Non-pigmented ciliary epithelial cell (primary cell): ENCODE results near the gene FAF1.
"Not testable (repeated sequence)": the region's sequence is repeated elsewhere in the genome, so short reads cannot be mapped to it uniquely, and the experiment has no call there.

Source experiments
- DNase-seq: peaks from one replicate; pipeline ENCODE4 v3.0.0-alpha.2; 2010; ENCODE audit warnings: low read depth

The FAF1 gene

DNA sequence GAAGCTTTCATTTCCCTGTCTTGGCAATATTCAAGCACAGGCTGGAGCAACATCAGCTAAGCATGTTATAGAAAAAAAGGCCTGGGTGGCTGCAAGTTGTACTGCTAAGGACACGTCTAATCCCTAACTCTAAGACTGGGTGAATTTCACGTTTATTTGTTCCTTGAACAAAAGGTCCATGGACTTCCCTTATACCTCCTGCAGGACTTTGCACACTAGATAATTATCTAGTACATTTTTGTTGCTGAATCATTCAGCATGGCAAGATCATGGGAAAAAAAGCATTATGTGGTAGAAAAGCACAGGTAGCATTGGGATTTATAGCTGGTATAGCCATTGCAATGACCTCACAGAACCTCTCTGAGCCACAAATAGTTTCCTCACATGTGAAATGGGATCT, 406.1 kb downstream of the FAF1 start:
- no peak for DNase-seq

DNA sequence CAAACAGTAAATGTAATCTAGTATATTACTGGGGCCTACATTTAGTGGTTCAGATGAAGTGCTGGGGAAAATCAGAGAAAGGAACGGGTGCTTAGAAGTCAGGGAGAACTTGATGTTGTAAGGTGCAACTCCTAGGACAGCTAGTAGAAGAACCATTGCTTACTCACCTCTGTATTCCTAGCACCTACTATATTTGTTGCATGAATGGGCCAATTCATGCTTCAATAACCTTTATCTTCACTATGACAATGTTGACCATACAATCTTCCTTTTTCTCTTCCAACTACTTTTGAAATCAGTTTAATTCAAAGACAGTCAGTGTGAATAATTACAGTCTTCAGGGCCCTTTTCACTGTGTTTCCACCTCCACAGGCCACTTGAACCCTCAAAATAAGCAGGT, 411.8 kb downstream of the FAF1 start:
- no peak for DNase-seq

DNA sequence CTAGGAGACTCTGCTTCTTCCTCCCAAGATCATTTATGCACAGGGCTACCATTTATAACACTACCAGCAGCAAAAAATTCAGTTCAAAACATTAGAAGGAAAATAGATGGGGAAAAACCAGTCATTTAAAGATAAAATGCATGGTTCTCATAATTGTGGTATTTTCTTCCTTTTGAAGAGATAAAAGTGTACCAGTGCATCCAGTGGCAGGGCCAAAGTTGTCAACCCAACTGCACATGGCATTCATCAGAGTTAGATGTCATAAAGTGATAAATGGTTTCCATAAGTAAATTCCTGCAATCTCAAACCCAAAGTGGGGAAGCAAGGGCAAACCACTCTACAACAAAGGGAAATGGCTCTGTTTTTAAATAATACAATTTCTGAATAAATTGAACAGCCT, 417.7 kb downstream of the FAF1 start:
- no peak for DNase-seq

DNA sequence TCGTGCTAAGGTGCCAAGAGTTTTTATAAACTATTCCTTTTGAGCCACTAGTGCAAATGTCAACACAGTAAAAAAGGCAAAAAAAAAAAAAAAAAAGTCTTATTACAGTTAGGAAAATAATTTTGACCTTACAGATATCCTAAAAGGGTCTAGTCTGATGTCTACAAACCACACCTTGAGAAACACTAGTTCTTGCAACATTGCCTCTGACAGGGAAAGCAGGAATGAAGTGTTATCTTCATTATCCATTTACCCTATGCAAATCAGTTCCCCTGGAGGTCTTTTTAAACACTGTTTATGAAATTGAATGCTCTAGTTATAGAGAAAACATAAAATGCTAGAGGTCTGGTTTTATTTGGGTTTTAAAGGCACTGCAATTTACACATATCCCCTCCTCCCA, 421.6 kb downstream of the FAF1 start:
- DNase-seq = no peak

DNA sequence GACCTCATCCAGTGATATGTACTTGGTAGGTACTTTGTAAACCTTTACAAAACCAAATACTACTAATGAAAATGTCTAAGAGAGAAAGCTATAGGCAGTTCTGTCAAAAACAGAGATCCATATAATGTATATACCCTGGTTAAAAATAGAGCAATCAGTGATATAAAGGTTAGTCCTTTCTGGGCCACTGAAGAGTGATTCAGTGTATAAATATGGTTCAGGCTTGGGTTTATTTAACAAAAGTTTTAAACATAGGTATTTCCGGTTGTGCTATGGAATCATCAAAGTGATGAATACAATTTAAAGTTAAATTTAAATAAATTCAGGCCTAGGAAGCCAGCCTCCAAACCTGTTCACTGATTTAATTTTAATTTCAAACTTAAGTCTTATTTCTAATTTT, 428.5 kb downstream of the FAF1 start:
- no peak for DNase-seq

DNA sequence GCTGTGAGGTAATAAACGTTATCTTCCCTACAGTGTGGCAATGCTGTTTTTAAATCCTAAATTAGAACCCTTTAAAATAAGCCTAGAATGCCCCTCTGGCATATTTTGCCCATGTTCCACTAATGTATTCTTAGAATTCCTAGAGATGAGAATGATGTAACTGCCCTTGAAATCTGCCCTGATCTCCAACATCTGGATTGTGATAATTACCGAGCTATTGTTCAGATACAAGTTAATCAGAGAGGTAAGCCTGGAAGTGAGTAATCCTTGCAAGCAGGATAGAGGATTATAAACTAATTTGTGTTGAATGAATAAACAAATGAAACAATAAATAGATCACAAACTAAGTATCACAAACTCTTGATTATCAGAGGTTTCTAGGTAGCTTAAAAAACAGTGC, 429.0 kb downstream of the FAF1 start:
- DNase-seq = no peak

DNA sequence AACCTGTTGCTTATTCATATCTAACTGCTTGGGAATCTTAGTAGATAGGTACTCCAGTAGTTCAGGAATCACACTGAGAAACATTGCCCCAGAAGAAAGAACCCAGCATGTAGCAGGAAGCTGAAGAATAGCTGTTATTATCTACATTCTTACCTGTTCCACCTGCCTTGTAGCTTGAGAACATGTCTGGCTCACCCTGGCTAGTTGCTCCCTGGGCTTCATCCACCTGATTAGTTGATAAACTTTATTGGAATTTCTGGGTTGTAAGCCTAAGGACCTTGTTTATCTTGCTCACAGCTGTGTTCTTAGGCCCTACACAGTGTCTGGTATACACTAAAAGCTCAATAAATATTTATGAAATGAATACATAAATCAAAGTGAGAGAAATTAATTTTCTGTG, 430.6 kb downstream of the FAF1 start:
- DNase-seq = no peak

DNA sequence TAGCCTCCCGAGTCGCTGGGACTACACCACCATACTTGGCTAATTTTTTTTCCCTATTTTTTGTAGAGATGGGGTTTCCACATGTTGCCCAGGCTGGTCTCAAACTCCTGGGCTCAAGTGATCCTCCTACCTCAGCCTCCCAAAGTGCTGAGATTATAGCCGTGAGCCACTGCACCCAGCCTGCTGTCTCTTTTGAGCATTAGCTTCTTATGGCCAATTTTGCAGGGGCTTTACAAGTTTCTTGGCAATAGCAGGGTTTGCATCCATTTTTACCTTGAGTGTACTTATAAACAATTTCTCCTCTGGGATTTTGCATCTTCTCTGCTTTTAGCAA, 432.1 kb downstream of the FAF1 start:
- DNase-seq = not testable (repeated sequence)

DNA sequence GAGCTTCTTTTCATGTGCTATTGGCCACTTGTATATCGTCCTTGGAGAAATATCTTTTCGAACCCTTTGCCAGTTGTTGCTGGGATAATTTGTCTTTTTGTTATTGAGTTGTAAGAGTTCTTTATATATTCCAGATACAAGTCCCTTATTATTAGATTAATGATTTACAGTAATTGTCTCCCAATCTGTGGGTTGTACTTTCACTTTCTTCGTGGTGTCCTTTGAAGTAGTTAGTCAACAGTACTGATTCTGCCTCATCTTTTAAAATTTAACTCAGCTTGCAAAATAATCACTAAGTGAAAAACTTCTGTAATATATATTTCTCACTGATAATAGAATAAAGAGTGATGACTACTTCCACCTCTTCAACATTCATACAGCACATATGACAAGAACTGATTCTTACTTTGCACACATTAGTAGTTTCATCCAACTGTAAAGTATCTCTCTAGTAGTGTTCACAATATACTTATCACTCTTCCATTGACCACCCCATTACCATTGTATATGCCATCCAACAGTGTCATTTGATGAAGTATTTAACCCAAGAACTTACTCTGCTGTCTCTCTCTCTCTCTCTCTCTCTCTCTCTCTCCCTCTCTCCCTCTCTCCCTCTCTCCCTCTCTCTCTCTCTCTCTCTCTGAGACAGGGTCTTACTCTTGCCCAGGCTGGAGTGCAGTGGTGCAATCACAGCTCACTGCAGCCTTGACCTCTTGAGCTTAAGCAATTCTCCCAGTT, 432.6 kb downstream of the FAF1 start:
- no peak for DNase-seq

DNA sequence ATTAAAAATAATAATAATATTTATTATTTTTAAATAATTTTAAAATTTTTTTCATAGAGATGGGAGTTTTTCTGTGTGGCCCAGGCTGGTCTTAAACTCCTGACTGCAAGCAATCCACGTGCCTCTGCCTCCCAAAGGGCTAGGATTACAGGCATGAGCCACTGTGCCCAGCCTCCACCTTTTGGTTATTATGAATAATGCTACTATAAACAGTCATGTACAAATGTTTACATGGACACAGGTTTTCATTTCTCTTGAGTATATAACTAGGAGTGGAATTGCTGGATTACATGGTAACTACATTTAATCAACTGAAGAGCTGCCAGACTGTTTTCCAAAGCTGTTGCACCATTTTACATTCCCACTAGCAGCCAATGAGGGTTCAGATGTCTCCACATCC, 433.6 kb downstream of the FAF1 start:
- no peak for DNase-seq

DNA sequence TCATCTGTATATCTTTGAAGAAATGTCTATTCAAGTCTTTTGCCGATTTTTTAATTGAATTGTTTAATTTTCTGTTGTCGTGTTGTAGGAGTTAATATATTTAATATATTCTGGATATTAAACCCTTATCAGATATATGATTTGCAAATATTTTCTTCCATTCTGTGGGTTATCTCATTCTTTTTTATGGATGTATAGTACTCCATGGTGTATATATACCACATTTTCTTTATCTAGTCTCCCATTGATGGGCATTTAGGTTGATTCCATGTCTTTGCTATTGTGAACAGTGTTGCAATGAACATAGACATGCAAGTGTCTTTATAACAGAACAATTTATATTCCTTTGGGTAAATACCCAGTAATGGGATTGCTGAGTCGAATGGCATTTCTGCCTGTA, 436.5 kb downstream of the FAF1 start:
- DNase-seq = no peak

DNA sequence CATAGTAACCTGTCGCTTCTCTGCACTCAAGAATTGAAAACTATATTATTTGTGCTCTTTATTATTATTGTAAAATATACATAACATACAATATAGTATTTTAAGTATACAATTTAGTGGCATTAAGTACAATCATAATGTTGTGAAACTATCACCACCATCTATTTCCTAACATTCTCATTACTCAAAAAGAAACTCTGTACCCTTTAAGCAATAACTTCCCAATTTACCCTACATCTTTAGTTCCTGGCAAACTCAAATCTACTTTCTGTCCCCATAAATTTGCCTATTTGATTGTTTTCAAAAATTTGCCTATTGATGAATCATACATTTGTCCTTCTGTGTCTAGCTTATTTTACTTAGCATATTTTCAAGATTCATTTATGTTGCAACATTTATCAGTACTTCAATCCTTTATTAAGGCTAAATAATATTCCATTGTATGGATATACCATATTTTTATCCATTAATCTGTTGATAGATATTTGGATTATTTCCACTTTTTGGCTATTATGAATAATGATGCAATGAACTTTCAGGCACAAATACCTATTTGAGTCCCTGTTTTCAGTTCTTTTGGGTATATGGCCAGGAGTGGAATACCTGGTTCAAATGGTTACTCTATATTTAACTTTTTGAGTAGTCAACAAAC, 437.2 kb downstream of the FAF1 start:
- DNase-seq = no peak

DNA sequence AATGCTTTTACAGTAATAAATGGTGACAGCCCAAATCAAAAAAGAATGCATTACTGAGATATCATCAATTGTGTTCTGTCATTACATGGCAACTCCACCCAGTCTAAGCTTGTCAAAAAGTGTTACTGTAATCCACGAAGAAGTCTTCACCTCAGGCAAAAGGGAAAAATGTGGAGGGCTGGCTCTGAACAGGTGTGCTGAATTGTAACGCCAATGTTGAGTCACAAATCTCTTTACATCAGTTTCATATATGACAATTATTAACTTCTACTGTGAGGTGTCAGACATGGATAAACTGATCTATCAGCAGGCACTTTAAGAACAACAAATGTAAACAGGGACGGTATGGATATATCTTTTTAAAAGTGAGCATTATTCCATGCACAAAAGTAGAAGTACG, 438.4 kb downstream of the FAF1 start:
- DNase-seq = no peak

DNA sequence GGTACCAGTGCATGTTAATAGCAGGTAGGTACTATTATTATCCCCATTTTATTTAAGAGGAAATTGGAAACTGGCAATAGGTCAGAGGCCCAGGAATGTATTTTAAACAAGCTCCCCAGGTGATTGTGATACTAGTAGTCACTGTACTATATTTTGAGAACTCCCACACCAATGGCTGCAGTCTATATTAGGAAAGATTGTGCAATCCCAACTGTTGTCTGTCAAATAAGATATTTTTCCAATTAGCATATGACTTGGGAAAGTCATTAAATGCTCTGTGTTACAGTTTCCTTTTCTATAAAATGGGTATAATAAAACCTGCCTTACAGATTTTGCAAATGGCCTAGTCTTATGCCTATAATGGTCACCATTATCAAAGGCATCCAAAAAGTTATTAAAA, 442.6 kb downstream of the FAF1 start:
- no peak for DNase-seq

DNA sequence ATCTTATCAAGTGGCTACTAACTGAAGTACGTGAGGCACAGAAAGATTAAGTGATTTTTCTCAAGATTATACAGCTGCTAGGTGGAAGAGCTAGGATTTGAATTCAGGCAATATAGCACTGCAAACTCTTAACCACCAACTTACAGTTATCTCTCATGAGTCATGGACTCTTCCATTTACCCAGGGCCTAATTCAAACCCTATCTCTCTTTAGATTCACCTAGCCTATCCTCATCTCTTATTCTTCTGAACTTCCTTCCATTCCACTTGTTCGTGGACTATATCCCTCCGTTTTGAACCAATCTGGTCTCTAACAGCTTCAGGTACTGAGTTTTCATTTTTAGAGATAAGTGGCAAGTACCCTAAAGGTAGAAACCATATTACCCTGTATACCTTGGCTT, 444.0 kb downstream of the FAF1 start:
- DNase-seq = no peak

DNA sequence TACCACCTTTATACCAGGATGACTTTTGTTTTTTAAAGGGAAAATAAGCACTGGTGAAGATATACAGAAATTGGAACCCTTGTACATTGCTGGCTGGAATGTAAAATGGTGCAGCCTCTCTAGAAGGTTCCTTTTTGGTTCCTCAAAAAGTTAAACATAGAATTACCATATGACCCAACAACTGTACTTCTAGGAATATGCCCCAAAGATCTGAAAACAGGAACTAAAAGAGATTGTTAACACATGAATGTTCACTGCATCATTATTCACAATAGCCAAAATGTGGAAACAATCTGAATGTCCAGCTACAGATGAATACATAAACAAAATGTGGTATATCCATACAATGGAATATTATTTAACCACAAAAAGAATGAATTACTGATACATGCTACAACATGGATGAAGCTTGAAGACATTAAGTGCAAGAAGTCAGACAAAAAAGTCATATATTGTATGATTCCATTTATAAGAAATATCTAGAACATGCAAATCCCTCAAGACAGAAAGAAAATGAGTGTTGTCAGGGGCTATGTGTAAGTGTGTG, 452.0 kb downstream of the FAF1 start:
- no peak for DNase-seq

DNA sequence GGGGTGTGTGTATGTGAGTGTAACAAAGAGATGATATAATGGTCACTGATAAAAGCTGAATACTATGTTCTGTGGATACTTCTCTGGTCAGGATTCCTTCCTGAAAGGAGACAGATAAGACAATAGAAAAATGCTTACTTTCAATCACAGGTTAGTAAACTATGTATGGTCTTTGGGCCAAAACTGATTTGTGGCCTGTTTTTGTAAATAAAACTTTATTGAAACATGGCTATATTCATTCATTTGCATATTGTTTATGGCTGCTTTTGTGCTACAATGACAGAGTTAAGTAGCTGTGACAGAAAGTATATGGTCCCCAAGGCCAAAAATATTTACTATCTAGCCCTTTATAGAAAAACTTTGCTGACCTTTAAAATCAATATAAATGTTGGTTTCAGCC, 454.6 kb downstream of the FAF1 start:
- no peak for DNase-seq

DNA sequence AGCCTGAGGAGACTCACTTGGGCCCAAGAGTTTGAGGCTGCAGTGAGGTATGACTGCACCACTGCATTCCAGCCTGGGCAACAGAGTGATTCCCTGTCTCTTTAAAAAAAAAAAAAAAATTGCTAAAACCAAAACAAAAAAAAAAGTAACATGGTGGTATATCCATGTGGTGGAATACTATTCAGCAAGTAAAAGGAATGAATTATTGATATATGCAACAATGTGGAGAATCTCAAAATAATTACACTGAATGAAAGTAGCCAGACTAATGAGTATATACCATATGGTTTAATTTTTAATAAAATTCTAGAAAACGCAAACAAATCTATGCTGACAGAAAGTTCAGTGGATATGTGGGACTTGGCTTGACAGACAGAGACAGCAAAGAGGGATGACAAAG, 456.6 kb downstream of the FAF1 start:
- DNase-seq = no peak

DNA sequence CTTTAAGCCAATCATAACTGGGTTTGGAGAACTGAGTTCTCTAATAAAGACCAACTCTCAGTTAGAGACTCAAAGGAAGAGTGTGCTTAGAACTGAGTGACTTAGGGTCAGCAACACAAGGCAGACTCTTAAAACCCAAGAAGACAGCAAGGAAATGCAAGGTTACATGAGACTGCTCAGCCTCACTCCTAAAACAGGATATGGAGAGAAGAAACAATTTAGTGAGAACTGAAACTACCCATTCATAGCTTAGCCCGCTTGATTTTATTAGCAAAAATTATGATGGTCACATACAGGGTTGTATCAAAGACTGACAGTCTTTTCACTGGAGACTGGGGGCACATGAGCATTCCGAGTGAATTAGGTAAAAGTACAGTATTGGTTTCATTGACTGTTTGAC, 457.9 kb downstream of the FAF1 start:
- no peak for DNase-seq

DNA sequence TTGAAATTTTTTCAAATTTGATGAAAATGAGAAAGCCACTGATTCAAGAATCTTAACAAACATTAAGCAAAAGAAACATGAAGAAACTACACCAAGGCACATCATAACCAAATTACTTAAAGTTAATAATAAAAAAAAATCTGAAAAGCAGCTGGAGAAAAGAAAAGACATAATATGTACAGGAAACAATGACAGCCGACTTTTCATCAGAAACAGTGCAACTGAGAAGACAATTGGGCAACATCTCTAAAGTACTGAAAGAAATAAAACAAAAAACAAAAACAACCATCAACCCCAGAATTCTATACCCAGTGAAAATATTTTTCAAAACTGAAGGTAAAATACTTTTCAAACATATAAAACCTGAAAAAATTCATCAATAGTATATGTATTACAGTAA, 463.1 kb downstream of the FAF1 start:
- DNase-seq = no peak

DNA sequence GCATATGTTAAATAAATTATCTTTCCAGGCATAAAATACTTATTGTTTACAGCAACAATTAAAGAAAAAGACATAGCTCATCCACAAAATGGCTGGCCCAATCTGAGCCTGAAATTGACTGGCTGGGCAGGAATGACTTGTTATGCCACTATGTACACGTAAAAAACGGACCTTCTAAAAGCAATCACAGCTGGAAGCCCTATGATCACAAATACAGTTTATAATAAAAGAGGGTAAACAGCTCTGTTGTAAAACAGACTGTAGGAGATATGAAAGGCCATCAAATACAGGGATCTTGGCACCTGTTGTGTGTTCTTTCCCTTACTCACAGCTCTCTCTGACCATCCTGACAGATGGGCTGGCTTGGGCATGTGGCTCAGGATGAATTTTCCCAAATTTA, 466.4 kb downstream of the FAF1 start:
- no peak for DNase-seq

DNA sequence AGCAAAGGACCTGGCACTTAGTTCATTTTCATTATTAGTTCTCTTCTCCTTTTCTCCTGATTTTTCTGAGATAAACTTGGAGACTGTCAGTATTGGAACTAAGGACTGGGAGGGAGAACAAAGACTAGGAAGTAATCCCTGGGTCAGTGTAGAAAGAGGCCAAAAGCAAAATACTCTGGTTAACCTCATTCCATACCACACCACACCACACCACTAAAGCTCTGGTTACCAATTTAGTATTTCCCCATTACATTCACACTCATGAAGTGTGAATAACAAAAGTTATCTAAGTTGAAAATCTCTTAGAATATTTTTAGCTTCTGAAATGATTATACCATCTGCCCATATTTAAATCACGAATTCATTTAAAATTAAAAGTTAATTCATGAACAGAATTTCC, 467.9 kb downstream of the FAF1 start:
- no peak for DNase-seq

DNA sequence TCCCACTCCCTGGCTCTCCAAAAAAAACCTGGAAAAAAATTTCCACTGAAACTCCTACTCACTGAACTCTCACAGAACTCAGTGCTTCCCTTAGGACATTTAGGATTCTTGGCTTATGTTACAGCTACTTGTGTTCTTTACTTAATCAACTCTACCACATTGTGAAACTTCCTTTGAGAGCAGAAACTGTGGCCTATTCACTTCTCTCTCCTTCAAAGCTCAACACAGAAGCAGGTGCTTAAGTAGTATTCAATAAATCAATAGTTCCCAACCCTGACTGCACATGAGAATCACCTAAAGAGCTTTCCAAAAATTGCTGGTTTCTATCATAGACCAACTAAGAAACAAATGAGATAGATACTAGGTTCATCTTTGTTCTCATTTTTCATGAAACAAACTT, 468.9 kb downstream of the FAF1 start:
- no peak for DNase-seq

DNA sequence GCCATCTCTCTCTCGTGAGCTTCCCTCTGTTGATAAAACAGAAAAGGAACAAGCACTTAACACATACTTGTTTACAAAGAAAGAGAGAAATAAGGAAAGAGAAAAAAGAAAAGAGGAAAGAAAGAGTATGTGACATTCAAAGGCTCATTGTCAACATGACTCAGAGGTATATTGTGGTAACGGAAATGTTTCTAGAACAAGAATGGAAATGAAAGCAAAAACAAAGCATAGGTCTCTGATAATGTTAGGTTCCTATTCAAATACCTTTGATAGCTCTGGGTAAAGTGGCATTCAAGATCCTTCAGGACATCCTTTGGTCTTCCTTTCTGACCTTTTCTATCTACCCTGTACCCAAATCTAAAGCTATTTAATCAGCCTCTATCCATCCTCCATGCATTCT, 469.4 kb downstream of the FAF1 start:
- no peak for DNase-seq
